Measurements from ENCODE around the gene TNFRSF14. TPM values are rescaled to one million over a fixed set of nuclear protein-coding genes. Genes with fewer than 3 reads are reported as not detected.

TNFRSF14 gene
- total RNA-seq, 1 experiment from 2014 or later: 25.5 TPM

DNA sequence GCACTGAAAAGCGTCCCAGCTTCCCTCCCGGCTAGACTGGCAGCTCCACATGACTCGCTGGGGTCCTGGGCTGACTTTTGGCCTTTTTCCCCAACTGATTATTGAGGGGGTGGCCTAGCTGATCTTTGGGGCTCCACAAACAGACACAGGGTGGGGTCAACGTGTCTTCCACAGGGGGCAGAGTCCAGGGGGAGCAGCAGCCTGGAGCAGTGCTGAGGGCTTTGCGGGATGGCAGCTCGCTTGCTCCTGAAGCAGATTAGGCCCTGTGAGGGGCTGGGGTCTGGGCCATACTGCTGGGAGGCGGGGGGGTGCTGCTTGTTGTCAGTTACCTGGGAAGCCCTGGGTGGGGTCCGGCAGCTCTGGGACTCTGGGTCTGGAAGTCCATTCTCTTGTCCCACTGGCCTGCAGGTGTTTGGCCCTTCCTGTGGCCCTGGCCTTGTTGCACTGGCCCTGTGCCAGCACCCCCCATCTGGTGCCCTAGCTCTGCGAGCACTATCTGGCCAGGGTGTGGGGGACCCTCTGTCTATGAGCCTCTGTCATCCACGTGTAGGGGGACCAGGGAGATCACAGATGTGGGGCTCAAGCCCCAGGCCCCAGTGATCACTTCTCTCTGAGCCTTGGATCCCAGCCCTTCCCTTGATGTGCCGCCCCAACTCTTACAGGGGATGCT is 13.8 kb upstream of the TNFRSF14 start:
- Histone ChIP-seq H3K9me2 (replicated peaks; ENCODE audit: low read length) (no peaks in the 10 kb centered on the region), H3K9ac (ENCODE audit: low read length) (no peak overlapping the region), H4K20me1 (ENCODE audit: low read length) (no peaks in the 10 kb centered on the region), H3K27ac (ENCODE audit: low read length) (no peak overlapping the region), H2AFZ (ENCODE audit: low read length) (no peak overlapping the region), H3K27me3 (ENCODE audit: low read length) (no peaks in the 10 kb centered on the region), H3K36me3 (ENCODE audit: low read depth, low read length) (no peaks in the 10 kb centered on the region), H3K9me3 (ENCODE audit: low read length) (no peaks in the 10 kb centered on the region), H3F3A (ENCODE audit: low read length, unreplicated experiment) (no peaks in the 10 kb centered on the region), H3K4me1 (ENCODE audit: insufficient read depth, low read length) (peaks cover 16% of the 10 kb centered on the region), H3K4me2 (ENCODE audit: low read length) (no peak overlapping the region), H3K79me2 (ENCODE audit: low read length) (no peaks in the 10 kb centered on the region), H3K4me3 (ENCODE audit: low read length) (no peak overlapping the region)
- TF ChIP-seq EZH2phosphoT487 (IDR thresholded peaks at IDR 0.05; ENCODE audit: borderline replicate concordance, low read length) (no peak), EZH2 (IDR thresholded peaks at IDR 0.05; ENCODE audit: low read length, unreplicated experiment) (no peak), CTCF (conservative IDR thresholded peaks at IDR 0.05; ENCODE audit: low read depth, low read length) (no peak)
- ChIA-PET POLR2A (ENCODE audit: unreplicated experiment) (no interaction called here), CTCF (no interaction called here)
- intact Hi-C loops (cut with micrococcal nuclease): no loop called here
- DNase-seq (no peak), ATAC-seq (no peak)
- BruUV-seq (replicated peaks): no TSS peak

- Histone ChIP-seq H3K4me3 (ENCODE audit: low read length) (no peak overlapping the region), H3K9me3 (ENCODE audit: low read length) (no peaks in the 10 kb centered on the region), H3K36me3 (ENCODE audit: low read depth, low read length) (no peaks in the 10 kb centered on the region), H3K9ac (ENCODE audit: low read length) (no peak overlapping the region), H3K27me3 (ENCODE audit: low read length) (no peaks in the 10 kb centered on the region), H2AFZ (ENCODE audit: low read length) (no peak overlapping the region), H3K79me2 (ENCODE audit: low read length) (no peaks in the 10 kb centered on the region), H3K4me1 (ENCODE audit: insufficient read depth, low read length) (peaks cover 22% of the 10 kb centered on the region), H3K9me2 (replicated peaks; ENCODE audit: low read length) (no peaks in the 10 kb centered on the region), H3K27ac (ENCODE audit: low read length) (no peak overlapping the region), H4K20me1 (ENCODE audit: low read length) (no peaks in the 10 kb centered on the region), H3K4me2 (ENCODE audit: low read length) (no peak overlapping the region), H3F3A (ENCODE audit: low read length, unreplicated experiment) (no peaks in the 10 kb centered on the region)
- BruUV-seq (replicated peaks): no TSS peak
- no peak for ATAC-seq
- CTCF ChIA-PET: no interaction called here
- intact Hi-C loops (cut with micrococcal nuclease): no loop called here
- no peak for TF ChIP-seq EZH2 (IDR thresholded peaks at IDR 0.05; ENCODE audit: low read length, unreplicated experiment)
- TF ChIP-seq EZH2phosphoT487 (IDR thresholded peaks at IDR 0.05; ENCODE audit: borderline replicate concordance, low read length): no peak
- TF ChIP-seq CTCF (conservative IDR thresholded peaks at IDR 0.05; ENCODE audit: low read depth, low read length): no peak
- DNase-seq: no peak
- POLR2A ChIA-PET (ENCODE audit: unreplicated experiment): interaction anchor here (0.6 kb wide), 1 partner anchor 48 kb away, joined by 3 read pairs; no protein-coding TSS in a partner anchor
Observed at GRCh38 chr1:2543543-2544092, 12.6 kb upstream of the TNFRSF14 start.

All from PC-3 (cell line).